GM10266 (cell line): ENCODE measurements around the gene TIMD4.

Experiments used
- DNase-seq: peaks from one replicate; pipeline ENCODE4 v3.0.0; 2012; ENCODE audit errors: extremely low spot score
- CTCF ChIP-seq: IDR thresholded peaks from 2 replicates; pipeline ENCODE4 v1.5.1; 2012; ENCODE audit warnings: mild to moderate bottlenecking, low read depth; ENCODE audit not compliant: control insufficient read depth, insufficient read depth; ENCODE audit errors: missing control alignments

TIMD4 gene

GRCh38 chr5:156963125-156963524, at the start of gene TIMD4:
TIMD4 (minus strand) TSS chr5:156963226; CDS start chr5:156963198, 28 bp downstream.
- DNase-seq, result no peak
- no peak for TF ChIP-seq CTCF

GRCh38 chr5:157006262-157006661, 43.2 kb upstream of the TIMD4 start:
- TF ChIP-seq CTCF, result no peak

GRCh38 chr5:157004893-157005551, 42.0 kb upstream of the TIMD4 start:
- peak; percentile 43 for DNase-seq
- TF ChIP-seq CTCF, result no peak

More at GRCh38 chr5:157006262-157006661, 43.2 kb upstream of the TIMD4 start:
- no peak for DNase-seq

- TF ChIP-seq CTCF, result no peak
Observed at GRCh38 chr5:156991714-156992113, 28.7 kb upstream of the TIMD4 start.

GRCh38 chr5:156984064-156984463, 21.0 kb upstream of the TIMD4 start:
- TF ChIP-seq CTCF, result no peak
- no peak for DNase-seq

More at GRCh38 chr5:156991714-156992113, 28.7 kb upstream of the TIMD4 start:
- no peak for DNase-seq

GRCh38 chr5:156981481-156981880, 18.5 kb upstream of the TIMD4 start:
- TF ChIP-seq CTCF, result no peak
- DNase-seq, result no peak

GRCh38 chr5:156974328-156974727, 11.3 kb upstream of the TIMD4 start:
- no peak for TF ChIP-seq CTCF
- no peak for DNase-seq
